Coronary artery (tissue), 2 donors: ENCODE measurements around the gene NECTIN3.

Source experiments
- DNase-seq: peaks from one replicate; pipeline ENCODE4 v3.0.0-alpha.2; 2017; ENCODE audit warnings: low spot score
- H3K27ac ChIP-seq, 2 donors: fragments of 200-600 bp; sonication (generic); one replicate each; pipeline ENCODE4 v1.5.1; 2016 to 2019
- H3K4me3 ChIP-seq: fragments of 200-600 bp; sonication (generic); 2 replicates; pipeline ENCODE4 v1.5.1; 2016; ENCODE audit warnings: mild to moderate bottlenecking, moderate library complexity
- TF ChIP-seq, protein P1 (sequence below): fragments of 200-600 bp; sonication (generic); IDR thresholded peaks from one replicate; pipeline ENCODE4 v1.5.1; 2019; ENCODE audit warnings: antibody characterized with exemption

NECTIN3 gene

DNA sequence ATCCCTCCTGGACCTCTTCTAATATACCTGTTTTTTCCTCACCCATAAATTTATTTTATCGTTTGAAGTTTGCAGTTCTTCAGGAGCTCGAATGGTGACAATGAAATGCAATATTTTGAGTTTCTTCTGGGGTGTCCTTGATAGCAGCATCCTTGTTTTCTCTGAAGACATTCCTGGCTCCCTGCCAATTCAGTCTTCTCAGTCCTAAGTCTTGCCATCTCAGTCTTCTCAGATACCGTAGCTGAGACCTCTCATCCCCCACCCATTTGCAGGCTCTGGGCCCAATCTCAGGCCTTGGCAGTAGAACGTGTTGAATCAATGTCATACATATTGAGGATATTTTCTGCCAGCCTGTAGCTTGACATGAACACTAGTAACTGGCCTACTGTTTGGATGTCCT is 140.9 kb downstream of the NECTIN3 start:
- no peak for DNase-seq
- H3K4me3 ChIP-seq = no peak overlapping the region
- no peak overlapping the region for H3K27ac ChIP-seq
- TF ChIP-seq, protein P1, sequence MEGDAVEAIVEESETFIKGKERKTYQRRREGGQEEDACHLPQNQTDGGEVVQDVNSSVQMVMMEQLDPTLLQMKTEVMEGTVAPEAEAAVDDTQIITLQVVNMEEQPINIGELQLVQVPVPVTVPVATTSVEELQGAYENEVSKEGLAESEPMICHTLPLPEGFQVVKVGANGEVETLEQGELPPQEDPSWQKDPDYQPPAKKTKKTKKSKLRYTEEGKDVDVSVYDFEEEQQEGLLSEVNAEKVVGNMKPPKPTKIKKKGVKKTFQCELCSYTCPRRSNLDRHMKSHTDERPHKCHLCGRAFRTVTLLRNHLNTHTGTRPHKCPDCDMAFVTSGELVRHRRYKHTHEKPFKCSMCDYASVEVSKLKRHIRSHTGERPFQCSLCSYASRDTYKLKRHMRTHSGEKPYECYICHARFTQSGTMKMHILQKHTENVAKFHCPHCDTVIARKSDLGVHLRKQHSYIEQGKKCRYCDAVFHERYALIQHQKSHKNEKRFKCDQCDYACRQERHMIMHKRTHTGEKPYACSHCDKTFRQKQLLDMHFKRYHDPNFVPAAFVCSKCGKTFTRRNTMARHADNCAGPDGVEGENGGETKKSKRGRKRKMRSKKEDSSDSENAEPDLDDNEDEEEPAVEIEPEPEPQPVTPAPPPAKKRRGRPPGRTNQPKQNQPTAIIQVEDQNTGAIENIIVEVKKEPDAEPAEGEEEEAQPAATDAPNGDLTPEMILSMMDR = no peak

DNA sequence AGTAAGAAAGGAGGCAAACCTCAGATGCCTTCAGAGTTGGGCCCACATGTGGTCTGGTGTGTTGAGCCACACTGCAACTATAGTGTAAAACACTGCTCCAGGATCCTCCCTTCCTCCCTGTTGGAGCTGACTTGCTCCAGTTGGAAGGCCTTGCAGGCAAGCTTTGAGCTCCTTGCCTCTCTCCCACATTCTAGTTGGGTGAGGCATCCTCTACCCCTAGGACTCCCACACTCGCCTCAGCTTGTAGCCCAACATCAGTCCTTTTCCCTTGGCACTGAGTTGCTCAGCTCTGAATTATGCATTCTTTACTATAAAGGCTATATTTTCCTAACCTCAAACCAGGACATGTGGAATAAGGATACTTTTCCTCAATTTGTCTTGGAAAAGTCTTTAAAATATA is 143.9 kb downstream of the NECTIN3 start:
- no peak overlapping the region for H3K27ac ChIP-seq
- TF ChIP-seq, protein P1 = no peak
- DNase-seq = no peak
- no peak overlapping the region for H3K4me3 ChIP-seq

DNA sequence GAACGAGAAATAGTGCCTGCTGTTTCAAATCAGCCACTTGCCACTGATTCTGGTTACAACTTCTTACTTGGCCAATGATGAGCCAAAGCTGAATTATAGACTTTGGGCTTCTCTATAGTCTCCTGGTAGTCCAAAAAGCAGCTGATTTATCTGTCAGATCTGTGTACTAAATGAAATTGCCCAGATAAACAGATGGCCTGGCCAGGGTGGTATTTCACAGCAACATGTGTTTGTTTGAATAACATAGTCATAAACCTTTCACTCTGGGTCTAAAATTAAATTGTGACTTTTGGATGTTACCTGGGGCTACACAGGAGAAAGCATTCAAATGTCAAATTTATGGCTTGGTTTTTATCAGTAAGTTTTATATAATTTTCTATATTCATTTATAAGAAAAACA is 147.0 kb downstream of the NECTIN3 start:
- TF ChIP-seq, protein P1 = no peak

DNA sequence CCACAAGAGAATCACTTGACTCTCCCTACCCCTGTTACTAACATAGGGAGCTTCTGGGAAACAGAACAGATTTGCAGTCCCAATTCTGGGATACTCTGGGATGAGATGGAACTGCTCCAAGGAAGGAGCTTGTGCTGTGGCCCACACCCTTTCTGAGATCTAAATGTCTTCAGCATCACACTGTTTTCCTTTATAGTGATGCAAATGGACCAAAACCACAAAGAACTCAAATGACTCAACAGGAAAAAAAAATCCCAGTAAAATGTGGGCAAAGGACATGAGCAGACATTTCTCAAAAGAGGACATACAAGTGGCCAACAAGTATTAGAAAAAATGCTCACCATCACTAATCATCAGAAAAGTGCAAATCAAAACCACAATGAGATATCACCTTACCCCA is 155.6 kb downstream of the NECTIN3 start:
- TF ChIP-seq, protein P1 = no peak
- no peak for DNase-seq
- no peak overlapping the region for H3K27ac ChIP-seq
- H3K4me3 ChIP-seq = no peak overlapping the region

More for the DNA sequence above, 147.0 kb downstream of the NECTIN3 start:
- DNase-seq = no peak
- no peak overlapping the region for H3K4me3 ChIP-seq
- no peak overlapping the region for H3K27ac ChIP-seq

DNA sequence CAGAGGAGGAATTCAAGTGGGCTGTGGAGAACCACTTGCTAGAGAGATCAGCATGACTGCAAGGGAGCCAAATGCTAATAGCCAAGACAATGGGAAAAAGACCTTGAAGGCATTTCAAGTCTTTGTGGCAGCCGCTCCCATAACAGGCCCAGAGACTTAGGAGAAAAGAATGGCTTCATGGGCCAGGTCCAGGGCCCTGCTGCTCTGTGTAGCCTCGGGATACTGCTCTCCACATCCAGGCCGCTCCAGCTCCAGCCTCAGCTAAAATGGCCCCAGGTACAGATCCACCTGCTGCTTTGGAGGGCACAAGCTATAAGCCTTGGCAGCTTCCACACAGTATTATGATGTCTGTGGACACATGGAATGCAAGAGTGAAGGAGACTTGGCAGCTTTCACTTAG is 157.7 kb downstream of the NECTIN3 start:
- TF ChIP-seq, protein P1 = no peak
- Histone ChIP-seq H3K27ac (no peak overlapping the region), H3K4me3 (no peak overlapping the region)
- no peak for DNase-seq

DNA sequence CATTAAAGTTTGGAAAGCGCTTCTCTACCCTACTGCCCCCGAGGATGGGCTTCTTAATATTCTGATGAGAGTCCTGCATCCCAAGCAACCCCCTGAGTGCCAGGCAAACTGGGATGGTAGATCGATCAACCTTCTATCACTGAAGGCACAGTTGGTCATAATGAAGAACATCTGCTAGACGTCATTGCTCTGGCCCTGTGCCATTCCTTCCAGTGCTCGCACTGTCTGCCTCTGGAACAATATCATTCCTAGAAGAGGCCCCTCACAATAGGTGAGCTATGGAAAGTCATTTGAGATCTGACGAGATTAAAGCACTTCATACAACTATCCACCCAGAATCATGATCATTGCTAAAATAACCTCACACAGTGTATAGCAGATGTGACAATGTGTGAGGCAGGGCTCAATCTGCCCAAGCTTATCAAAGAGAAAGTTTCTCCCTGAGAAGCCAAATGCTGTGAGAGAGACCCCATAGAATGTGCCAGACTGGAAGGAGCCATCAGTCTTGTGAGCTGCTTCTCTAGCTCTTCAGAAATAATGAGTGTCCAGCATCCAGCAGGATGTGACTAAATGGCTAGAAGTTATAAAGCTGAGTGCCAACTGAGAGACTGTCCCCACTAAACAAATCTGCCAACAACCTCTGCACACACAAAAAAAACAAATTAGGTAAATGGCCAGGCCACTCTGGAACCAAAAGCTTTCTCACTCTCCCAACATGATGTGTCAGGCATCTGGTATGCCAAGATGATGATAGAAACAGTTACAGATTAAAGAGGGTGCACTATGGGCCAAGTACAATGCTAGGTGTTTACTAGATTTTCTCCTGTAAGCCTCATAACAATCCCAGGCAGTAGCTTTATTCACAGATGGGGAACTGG is 165.5 kb downstream of the NECTIN3 start:
- H3K27ac ChIP-seq = no peak overlapping the region
- TF ChIP-seq, protein P1 = no peak
- no peak for DNase-seq
- H3K4me3 ChIP-seq = no peak overlapping the region

DNA sequence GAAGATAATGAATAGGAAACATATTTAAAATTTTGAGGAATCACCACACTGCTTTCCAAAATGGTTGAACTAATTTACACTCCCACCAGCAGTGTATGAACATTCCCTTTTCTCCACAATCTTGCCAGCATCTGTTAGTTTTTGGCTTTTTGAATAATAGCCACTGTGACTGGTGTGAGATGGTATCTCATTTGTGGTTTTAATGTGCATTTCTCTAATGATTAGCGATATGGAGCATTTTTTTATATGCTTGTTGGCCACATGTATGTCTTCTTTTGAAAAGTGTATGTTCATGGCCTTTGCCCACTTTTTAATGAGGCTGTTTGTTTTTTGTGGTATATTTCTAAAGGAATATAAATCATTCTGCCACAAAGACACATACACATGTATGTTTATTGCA is 166.3 kb downstream of the NECTIN3 start:
- H3K27ac ChIP-seq = no peak overlapping the region
- no peak overlapping the region for H3K4me3 ChIP-seq
- TF ChIP-seq, protein P1 = no peak
- DNase-seq = no peak
